PFSK-1 (cell line): Measurements from ENCODE around the gene YWHAQ.

ENCODE experiments used
- POLR2AphosphoS5 ChIP-seq: IDR thresholded peaks from 2 replicates; pipeline ENCODE4 v1.6.1; 2012; ENCODE audit warnings: low read depth, mild to moderate bottlenecking, control low read depth, low read length, moderate library complexity
- REST ChIP-seq, 2 experiments: IDR thresholded peaks; 2 replicates each; pipeline versions ENCODE4 v1.6.1 to v1.8.0; 2011 to 2012; ENCODE audit warnings: low read depth in 2 of 2, low read length in 2 of 2, control low read depth in 1 of 2, inconsistent platforms in 1 of 2, mild to moderate bottlenecking in 1 of 2, moderate library complexity in 1 of 2; ENCODE audit not compliant: insufficient read depth in 1 of 2
- SIN3A ChIP-seq: IDR thresholded peaks from 2 replicates; pipeline ENCODE4 v1.6.1; 2012; ENCODE audit warnings: mild to moderate bottlenecking, low read length, moderate library complexity, borderline replicate concordance; ENCODE audit not compliant: insufficient read depth

GRCh38 chr2:9630736-9631552 lies at the start of gene YWHAQ:
- TF ChIP-seq SIN3A (0 out of 2 replicates have a peak, but pooled peaks have one; percentile 0), POLR2AphosphoS5 (peak; percentile 98), REST (IDR thresholded peaks at IDR 0.05; ENCODE audit: insufficient read depth in 1 of 2, low read depth in 2 of 2, low read length in 2 of 2) (peak in 1 of 2 experiments; percentile 46; a peak in 1 of 4 replicates)
